ENCODE measurements around the gene ENC1.

The ENC1 gene

GRCh38 chr5:74608736-74609601, 31.6 kb downstream of the ENC1 start:
- no peak for DNase-seq (ENCODE audit: low read depth in 2 of 2)

GRCh38 chr5:74605759-74606158, 34.8 kb downstream of the ENC1 start:
- DNase-seq (ENCODE audit: low read depth in 2 of 2), result no peak

GRCh38 chr5:74603376-74603775, 37.2 kb downstream of the ENC1 start:
- no peak for DNase-seq (ENCODE audit: low read depth in 2 of 2)

- no peak for DNase-seq (ENCODE audit: low read depth in 2 of 2)
These were observed 41.4 kb downstream of the ENC1 start for GRCh38 chr5:74599148-74599547.

GRCh38 chr5:74598731-74599130, 41.8 kb downstream of the ENC1 start:
- no peak for DNase-seq (ENCODE audit: low read depth in 2 of 2)

GRCh38 chr5:74596927-74597326, 43.6 kb downstream of the ENC1 start:
- no peak for DNase-seq (ENCODE audit: low read depth in 2 of 2)

- DNase-seq (ENCODE audit: low read depth in 2 of 2), result no peak
These were observed 45.2 kb downstream of the ENC1 start for GRCh38 chr5:74595143-74595925.

GRCh38 chr5:74594137-74595040, 46.1 kb downstream of the ENC1 start:
- no peak for DNase-seq (ENCODE audit: low read depth in 2 of 2)

- DNase-seq (ENCODE audit: low read depth in 2 of 2), result no peak
These were observed 51.1 kb downstream of the ENC1 start for GRCh38 chr5:74589204-74590056.

GRCh38 chr5:74588415-74588814, 52.1 kb downstream of the ENC1 start:
- DNase-seq (ENCODE audit: low read depth in 2 of 2), result no peak

GRCh38 chr5:74587890-74588289, 52.6 kb downstream of the ENC1 start:
- no peak for DNase-seq (ENCODE audit: low read depth in 2 of 2)

- DNase-seq (ENCODE audit: low read depth in 2 of 2), result no peak
These were observed 53.2 kb downstream of the ENC1 start for GRCh38 chr5:74587300-74587699.

GRCh38 chr5:74586856-74587255, 53.7 kb downstream of the ENC1 start:
- no peak for DNase-seq (ENCODE audit: low read depth in 2 of 2)

- DNase-seq (ENCODE audit: low read depth in 2 of 2), result no peak
These were observed 57.7 kb downstream of the ENC1 start for GRCh38 chr5:74582853-74583252.

GRCh38 chr5:74581988-74582365, 58.6 kb downstream of the ENC1 start:
- no peak for DNase-seq (ENCODE audit: low read depth in 2 of 2)

GRCh38 chr5:74580729-74581109, 59.8 kb downstream of the ENC1 start:
- DNase-seq (ENCODE audit: low read depth in 2 of 2), result no peak

GRCh38 chr5:74579215-74579614, 61.3 kb downstream of the ENC1 start:
- peak; percentile 45 to 59 for DNase-seq (ENCODE audit: low read depth in 2 of 2)

GRCh38 chr5:74578356-74579044, 62.0 kb downstream of the ENC1 start:
- no peak for DNase-seq (ENCODE audit: low read depth in 2 of 2)
